H1 (cell line): Measurements from ENCODE around the gene ANKS1B. TPM values are rescaled to one million over a fixed set of nuclear protein-coding genes. Genes with fewer than 3 reads are reported as not detected.

ENCODE experiments used
- CHD2 ChIP-seq: IDR thresholded peaks from 2 replicates; pipeline ENCODE4 v1.6.1; 2012; ENCODE audit warnings: low read length, improper control_type of control experiment
- CTBP2 ChIP-seq: IDR thresholded peaks from 2 replicates; pipeline ENCODE4 v1.7.0; 2011; ENCODE audit warnings: borderline replicate concordance, mild to moderate bottlenecking, moderate library complexity, mixed read lengths, low read length; ENCODE audit not compliant: insufficient read depth, insufficient read length
- EP300 ChIP-seq, 2 experiments: IDR thresholded peaks; 1 replicate in 1 of 2; 2 replicates in 1 of 2; pipeline ENCODE4 v1.6.1; 2011 to 2012; ENCODE audit warnings: low read depth in 2 of 2, low read length in 2 of 2, mild to moderate bottlenecking in 2 of 2, borderline replicate concordance in 1 of 2, inconsistent platforms in 1 of 2, moderate library complexity in 1 of 2
- GTF2F1 ChIP-seq: IDR thresholded peaks from 2 replicates; pipeline ENCODE4 v1.6.1; 2012; ENCODE audit warnings: low read depth, low read length, improper control_type of control experiment, borderline replicate concordance
- NRF1 ChIP-seq: IDR thresholded peaks from 2 replicates; pipeline ENCODE4 v1.6.1; 2011; ENCODE audit warnings: mild to moderate bottlenecking, low read depth, low read length, improper control_type of control experiment
- SIN3A ChIP-seq, 2 experiments: IDR thresholded peaks in 1 of 2; conservative IDR thresholded peaks in 1 of 2; 2 replicates each; pipeline ENCODE4 v1.6.1; 2011 to 2012; ENCODE audit warnings: low read length in 2 of 2, improper control_type of control experiment in 1 of 2, low read depth in 1 of 2, mild to moderate bottlenecking in 1 of 2
- SIX5 ChIP-seq: IDR thresholded peaks from 2 replicates; pipeline ENCODE4 v1.6.1; 2011; ENCODE audit warnings: mild to moderate bottlenecking, low read depth, low read length
- SRF ChIP-seq: IDR thresholded peaks from 2 replicates; pipeline ENCODE4 v1.6.1; 2011; ENCODE audit warnings: mild to moderate bottlenecking, low read depth, low read length, moderate library complexity
- TBP ChIP-seq: IDR thresholded peaks from 2 replicates; pipeline ENCODE4 v1.6.1; 2011; ENCODE audit warnings: low read depth, low read length, improper control_type of control experiment
- TEAD4 ChIP-seq: IDR thresholded peaks from 2 replicates; pipeline ENCODE4 v1.6.1; 2012; ENCODE audit warnings: low read depth, low read length, inconsistent platforms, mixed read lengths
- polyA plus RNA-seq, 7 experiments: library from polyadenylated mRNA; depleted of rRNA in 3 of 7; stranded (reverse) in 5 of 7; unstranded in 2 of 7; fragments of >200 nt in 5 of 7; fragments of 200-250 nt in 2 of 7; gene quantifications; 1 replicate in 5 of 7; 2 replicates in 1 of 7; 4 replicates in 1 of 7; pipeline versions ENCODE4 v1.2.1 to v1.2.3, GENCODE V29; 2011 to 2013; ENCODE audit warnings: missing spikeins in 2 of 7, mixed read lengths in 2 of 7
- total RNA-seq: library from RNA; stranded (reverse); fragmentation: NEBNext Ultra II Directional; extraction: Animal tissue kit (Norgen Biotek cat#: 25700); gene quantifications from 2 replicates; pipeline ENCODE4 v1.2.1, GENCODE V29; 2021

The ANKS1B gene
- total and polyA plus RNA-seq, 2 of the 8 experiments (the other 6 are each of a cell fraction or from before 2014, with no cell fraction given), result 2.7 to 6.1 TPM

DNA sequence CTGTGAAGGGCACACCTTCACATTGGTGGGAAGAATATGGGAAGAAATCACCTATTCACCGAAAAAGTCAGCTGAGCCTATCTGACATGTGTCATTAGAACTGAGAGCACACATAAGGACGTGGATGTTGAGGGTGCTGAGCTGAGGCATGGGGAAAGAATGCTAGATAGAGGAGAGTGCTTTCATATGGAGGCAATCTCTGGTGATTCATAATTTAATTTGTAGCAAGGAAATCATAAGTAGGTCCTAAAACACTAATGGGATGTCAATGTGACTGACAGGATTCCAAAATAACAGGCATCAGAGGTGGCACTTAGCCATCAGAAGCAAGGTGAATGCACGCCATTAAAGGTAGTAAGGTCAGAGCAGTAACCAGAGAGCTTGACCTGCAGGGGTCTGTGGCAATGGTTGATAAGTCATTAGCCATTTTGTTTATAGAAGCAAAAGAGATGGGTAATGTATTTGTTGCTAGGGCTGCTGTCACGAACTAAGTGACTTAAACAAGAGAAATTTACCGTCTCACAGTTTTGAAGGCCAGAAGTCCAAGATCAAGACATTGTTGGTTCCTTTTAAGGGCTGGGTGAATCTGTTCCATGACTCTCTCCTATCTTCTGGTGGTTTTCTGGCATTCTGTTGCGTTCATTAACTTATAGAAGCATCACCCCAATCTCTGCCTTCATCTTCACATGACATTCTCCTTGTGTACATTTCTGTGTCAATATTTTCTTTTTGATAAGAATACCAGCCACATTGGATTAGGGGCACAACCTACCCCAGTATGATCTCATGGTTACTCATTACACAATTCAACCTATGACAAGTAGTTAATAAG lies 69.3 kb downstream of the ANKS1B start (continued):
- TF ChIP-seq GTF2F1 (no peak), EP300 (IDR thresholded peaks at IDR 0.05; ENCODE audit: borderline replicate concordance in 1 of 2, low read depth in 2 of 2, low read length in 2 of 2) (no peak), SIX5 (no peak), SIN3A (conservative IDR thresholded peaks at IDR 0.05 in 1 of 2, IDR thresholded peaks at IDR 0.05 in 1 of 2; ENCODE audit: low read depth in 1 of 2, low read length in 2 of 2) (no peak), TEAD4 (no peak), NRF1 (no peak), SRF (no peak), TBP (no peak), CTBP2 (no peak), CHD2 (no peak)
- TF ChIP-seq, all 59 proteins: peak for 0
